IMR-90 (cell line): ENCODE measurements around the gene NEURL1. TPM values are rescaled to one million over a fixed set of nuclear protein-coding genes. Genes with fewer than 3 reads are reported as not detected.

Experiments used
- ATAC-seq: fragments of 200-7000 bp; cut with Tn5 transposase; 2 replicates; pipeline ENCODE4 v1.9.1; 2020; ENCODE audit warnings: low read depth, mild to moderate bottlenecking, moderate library complexity
- BruUV-seq: library from RNA; stranded (reverse); fragments of 400-500 nt; replicated peaks from 2 replicates; lab custom pipeline; 2021; lab: Mats Ljungman, UMichigan
- CTCF ChIA-PET: fragments of 300-600 bp; formaldehyde crosslinking; extraction: SDS; loops from one replicate; lab custom pipeline; 2021; ENCODE audit warnings: antibody characterized with exemption; lab: Yijun Ruan, JAX
- POLR2A ChIA-PET: fragments of 300-600 bp; sonication (Branson Sonifier 250); formaldehyde crosslinking; loops from one replicate; lab custom pipeline; 2022; ENCODE audit warnings: antibody characterized with exemption; ENCODE audit not compliant: unreplicated experiment; lab: Charles Lee
- DNase-seq: peaks from one replicate; pipeline ENCODE4 v3.0.0; 2013
- H2AFZ ChIP-seq: replicated peaks from 2 replicates; pipeline ENCODE3; 2013; ENCODE audit warnings: low read length, mild to moderate bottlenecking; ENCODE audit not compliant: poor library complexity
- H2AK5ac ChIP-seq: 2 replicates; pipeline ENCODE4 v1.6.1; 2013; ENCODE audit warnings: low read depth, low read length, inconsistent platforms
- H2AK9ac ChIP-seq: replicated peaks from 2 replicates; pipeline ENCODE3; 2013; ENCODE audit warnings: mild to moderate bottlenecking, low read depth, low read length, moderate library complexity; ENCODE audit not compliant: poor library complexity
- H2BK120ac ChIP-seq: 2 replicates; pipeline ENCODE4 v1.6.1; 2013; ENCODE audit warnings: low read depth, low read length, inconsistent platforms
- H2BK15ac ChIP-seq: 3 replicates; pipeline ENCODE4 v1.6.1; 2013; ENCODE audit warnings: low read depth, low read length, inconsistent platforms
- H2BK20ac ChIP-seq: 2 replicates; pipeline ENCODE4 v1.6.1; 2013; ENCODE audit warnings: low read depth, mild to moderate bottlenecking, inconsistent platforms, low read length, moderate library complexity
- H2BK5ac ChIP-seq: 2 replicates; pipeline ENCODE4 v1.6.1; 2013; ENCODE audit warnings: mild to moderate bottlenecking, low read depth, low read length, inconsistent platforms; ENCODE audit not compliant: poor library complexity, severe bottlenecking
- H3K14ac ChIP-seq: replicated peaks from 2 replicates; pipeline ENCODE4 v1.6.1; 2013; ENCODE audit warnings: low read depth, low read length, inconsistent platforms
- H3K18ac ChIP-seq: 2 replicates; pipeline ENCODE4 v1.6.1; 2013; ENCODE audit warnings: low read depth, low read length, control low read depth
- H3K23ac ChIP-seq: 2 replicates; pipeline ENCODE4 v1.6.1; 2013; ENCODE audit warnings: low read depth, low read length, inconsistent platforms
- H3K27ac ChIP-seq: 2 replicates; pipeline ENCODE4 v1.5.1; 2013; ENCODE audit warnings: mild to moderate bottlenecking, control low read depth, low read length; ENCODE audit not compliant: insufficient read depth
- H3K27me3 ChIP-seq: 2 replicates; pipeline ENCODE4 v1.6.1; 2013; ENCODE audit warnings: low read length; ENCODE audit not compliant: control insufficient read depth, insufficient read depth
- H3K36me3 ChIP-seq: 2 replicates; pipeline ENCODE4 v1.6.1; 2013; ENCODE audit warnings: low read length, mixed read lengths; ENCODE audit not compliant: control insufficient read depth, insufficient read depth
- H3K4ac ChIP-seq: 2 replicates; pipeline ENCODE4 v1.6.1; 2013; ENCODE audit warnings: low read depth, low read length, inconsistent platforms
- H3K4me1 ChIP-seq: 2 replicates; pipeline ENCODE4 v1.6.1; 2013; ENCODE audit warnings: low read length, mixed read lengths; ENCODE audit not compliant: control insufficient read depth, insufficient read depth
- H3K4me2 ChIP-seq: 2 replicates; pipeline ENCODE4 v1.6.1; 2013; ENCODE audit warnings: low read depth, mild to moderate bottlenecking, control low read depth, low read length, moderate library complexity
- H3K4me3 ChIP-seq: 2 replicates; pipeline ENCODE4 v1.5.1; 2013; ENCODE audit warnings: low read depth, mild to moderate bottlenecking, control low read depth, low read length, moderate library complexity; ENCODE audit not compliant: insufficient read depth
- H3K56ac ChIP-seq: 2 replicates; pipeline ENCODE4 v1.6.1; 2013; ENCODE audit warnings: low read length, inconsistent platforms; ENCODE audit not compliant: insufficient read depth; ENCODE audit errors: extremely low read depth
- H3K79me1 ChIP-seq, 2 experiments: 2 replicates each; pipeline ENCODE4 v1.6.1; 2013; ENCODE audit warnings: low read length in 2 of 2, inconsistent platforms in 1 of 2, low read depth in 1 of 2
- H3K9ac ChIP-seq: 2 replicates; pipeline ENCODE4 v1.6.1; 2013; ENCODE audit warnings: low read depth, low read length, control low read depth
- H3K9me1 ChIP-seq: 2 replicates; pipeline ENCODE4 v1.6.1; 2013; ENCODE audit warnings: low read length, inconsistent platforms; ENCODE audit not compliant: insufficient read depth
- H3K9me3 ChIP-seq: 2 replicates; pipeline ENCODE4 v1.6.1; 2013; ENCODE audit warnings: low read length; ENCODE audit not compliant: control insufficient read depth, insufficient read depth
- H4K20me1 ChIP-seq: 2 replicates; pipeline ENCODE4 v1.6.1; 2013; ENCODE audit warnings: low read length, inconsistent platforms; ENCODE audit not compliant: insufficient read depth
- H4K5ac ChIP-seq: 2 replicates; pipeline ENCODE4 v1.6.1; 2013; ENCODE audit warnings: mild to moderate bottlenecking, low read depth, low read length, control low read depth
- H4K8ac ChIP-seq, 2 experiments: 2 replicates each; pipeline ENCODE4 v1.6.1; 2013; ENCODE audit warnings: low read depth in 2 of 2, low read length in 2 of 2, control low read depth in 1 of 2, inconsistent platforms in 1 of 2
- H4K91ac ChIP-seq: 2 replicates; pipeline ENCODE4 v1.6.1; 2013; ENCODE audit warnings: low read depth, low read length, inconsistent platforms; ENCODE audit not compliant: insufficient read depth
- CEBPB ChIP-seq: IDR thresholded peaks from 2 replicates; pipeline ENCODE4 v1.6.1; 2012; ENCODE audit warnings: low read depth, low read length, improper control_type of control experiment
- ELK1 ChIP-seq: fragments of 150-350 bp; IDR thresholded peaks from 2 replicates; pipeline ENCODE4 v1.6.1; 2016; ENCODE audit warnings: low read depth, mild to moderate bottlenecking, low read length, moderate library complexity, borderline replicate concordance
- NFE2L2 ChIP-seq: fragments of 150-350 bp; IDR thresholded peaks from 2 replicates; pipeline ENCODE4 v1.6.1; 2016; ENCODE audit warnings: low read depth, mild to moderate bottlenecking, low read length
- WGBS, 2 experiments: methylation state at CpG; one replicate each; pipeline versions ENCODE4 v1.1.5 to v1.1.7; 2013; ENCODE audit warnings: missing lambda C conversion rate in 2 of 2; ENCODE audit not compliant: insufficient read length in 1 of 2; ENCODE audit errors: extremely low coverage in 2 of 2; 5-methylcytosine and 5-hydroxymethylcytosine counted together
- dilution Hi-C: fragments of 300-500 bp; cut with HindIII; formaldehyde crosslinking; loops from one replicate; pipeline ENCODE4 v1.14.3; 2018; ENCODE audit warnings: low sequenced_read_pairs; ENCODE audit not compliant: unreplicated experiment
- in situ Hi-C: fragments of 300-500 bp; cut with MboI; formaldehyde crosslinking; loops from 3 replicates; pipeline ENCODE4 v1.14.3; 2019; ENCODE audit warnings: low sequenced_read_pairs, inconsistent platforms, mixed read lengths
- intact Hi-C: fragments of 100-400 bp; cut with micrococcal nuclease; formaldehyde crosslinking; loops from 2 replicates; pipeline ENCODE4 v1.10.0; 2022
- polyA plus RNA-seq, 3 experiments: library from polyadenylated mRNA; depleted of rRNA; stranded (reverse); fragments of >200 nt; gene quantifications; 2 replicates each; pipeline ENCODE4 v1.2.3, GENCODE V29; 2012; ENCODE audit warnings: low replicate concordance in 1 of 3
- total RNA-seq: library from RNA; depleted of rRNA; stranded (reverse); fragments of >200 nt; gene quantifications from 2 replicates; pipeline ENCODE4 v1.2.3, GENCODE V29; 2012

Gene NEURL1
- total and polyA plus RNA-seq, 2 of the 4 experiments (the other 2 are of a cell fraction) = 0.36 to 0.82 TPM

GRCh38 chr10:103465411-103466179, 27.9 kb upstream of the NEURL1 start:
- no peak overlapping the region for H3K4ac ChIP-seq
- BruUV-seq = no TSS peak
- no peaks in the 10 kb centered on the region for H3K36me3 ChIP-seq
- no peaks in the 10 kb centered on the region for H3K4me1 ChIP-seq
- no peak overlapping the region for H4K5ac ChIP-seq
- no peaks in the 10 kb centered on the region for H3K9me3 ChIP-seq
- WGBS, 2 experiments = 80% methylated on average over 1 of the region's 14 CpGs; no CpG with 5 or more reads in 1 of the 2 experiments
- no peak overlapping the region for H3K27ac ChIP-seq
- CTCF ChIA-PET = no interaction called here
- no peak overlapping the region for H3K56ac ChIP-seq
- H2BK20ac ChIP-seq = no peak overlapping the region
- ATAC-seq (no peak), DNase-seq (no peak)
- no peaks in the 10 kb centered on the region for H4K20me1 ChIP-seq
- no peaks in the 10 kb centered on the region; the same call in 1 of the 2 replicates for H3K9me1 ChIP-seq
- intact Hi-C loops = no loop called here
- H3K9ac ChIP-seq = no peak overlapping the region
- H3K79me1 ChIP-seq = no peaks in the 10 kb centered on the region
- TF ChIP-seq ELK1 (no peak), NFE2L2 (no peak), CEBPB (no peak)
- dilution Hi-C loops = no loop called here
- H3K18ac ChIP-seq = no peak overlapping the region
- H2AFZ ChIP-seq = no peak overlapping the region
- no peak overlapping the region for H2BK15ac ChIP-seq
- no peak overlapping the region for H3K4me2 ChIP-seq
- H2AK9ac ChIP-seq = no peak overlapping the region
- no peak overlapping the region for H2BK5ac ChIP-seq
- POLR2A ChIA-PET = no interaction called here
- no peak overlapping the region for H3K14ac ChIP-seq
- no peak overlapping the region for H3K4me3 ChIP-seq
- in situ Hi-C loops = no loop called here
- H2AK5ac ChIP-seq = no peak overlapping the region
- H4K91ac ChIP-seq = no peak overlapping the region
- no peak overlapping the region for H4K8ac ChIP-seq
- peaks cover 33% of the 10 kb centered on the region for H3K27me3 ChIP-seq
- no peak overlapping the region for H2BK120ac ChIP-seq
- no peak overlapping the region for H3K23ac ChIP-seq
